ENCODE measurements around the gene POLR3K.
"Not testable (repeated sequence)": the region's sequence is repeated elsewhere in the genome, so short reads cannot be mapped to it uniquely, and the experiment has no call there.

POLR3K gene

GRCh38 chr16:57711-58110, 4.3 kb upstream of the POLR3K start:
- no peak for DNase-seq (ENCODE audit: extremely low spot score)
- TF ChIP-seq, protein P1, sequence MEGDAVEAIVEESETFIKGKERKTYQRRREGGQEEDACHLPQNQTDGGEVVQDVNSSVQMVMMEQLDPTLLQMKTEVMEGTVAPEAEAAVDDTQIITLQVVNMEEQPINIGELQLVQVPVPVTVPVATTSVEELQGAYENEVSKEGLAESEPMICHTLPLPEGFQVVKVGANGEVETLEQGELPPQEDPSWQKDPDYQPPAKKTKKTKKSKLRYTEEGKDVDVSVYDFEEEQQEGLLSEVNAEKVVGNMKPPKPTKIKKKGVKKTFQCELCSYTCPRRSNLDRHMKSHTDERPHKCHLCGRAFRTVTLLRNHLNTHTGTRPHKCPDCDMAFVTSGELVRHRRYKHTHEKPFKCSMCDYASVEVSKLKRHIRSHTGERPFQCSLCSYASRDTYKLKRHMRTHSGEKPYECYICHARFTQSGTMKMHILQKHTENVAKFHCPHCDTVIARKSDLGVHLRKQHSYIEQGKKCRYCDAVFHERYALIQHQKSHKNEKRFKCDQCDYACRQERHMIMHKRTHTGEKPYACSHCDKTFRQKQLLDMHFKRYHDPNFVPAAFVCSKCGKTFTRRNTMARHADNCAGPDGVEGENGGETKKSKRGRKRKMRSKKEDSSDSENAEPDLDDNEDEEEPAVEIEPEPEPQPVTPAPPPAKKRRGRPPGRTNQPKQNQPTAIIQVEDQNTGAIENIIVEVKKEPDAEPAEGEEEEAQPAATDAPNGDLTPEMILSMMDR (IDR thresholded peaks at IDR 0.05; ENCODE audit: control extremely low read depth, extremely low read depth, low read depth, missing control alignments) = no peak
- ChIA-PET POLR2A (no interaction called here), CTCF (interaction anchor here (2.4 to 32.8 kb wide), 3 partner anchors 8 to 33 kb away, joined by 14 to 701 read pairs (median 21); partner anchors contain the start of gene RHBDF1)

- DNase-seq (ENCODE audit: extremely low spot score) = no peak
- TF ChIP-seq, protein P1 (IDR thresholded peaks at IDR 0.05; ENCODE audit: control extremely low read depth, extremely low read depth, low read depth, missing control alignments) = no peak
- POLR2A ChIA-PET = no interaction called here
- CTCF ChIA-PET = interaction anchor here (2.4 to 32.8 kb wide), 3 partner anchors 9 to 34 kb away, joined by 14 to 701 read pairs (median 21); partner anchors contain the start of gene RHBDF1
Measured at GRCh38 chr16:56231-56927, 3.0 kb upstream of the POLR3K start.

DNA sequence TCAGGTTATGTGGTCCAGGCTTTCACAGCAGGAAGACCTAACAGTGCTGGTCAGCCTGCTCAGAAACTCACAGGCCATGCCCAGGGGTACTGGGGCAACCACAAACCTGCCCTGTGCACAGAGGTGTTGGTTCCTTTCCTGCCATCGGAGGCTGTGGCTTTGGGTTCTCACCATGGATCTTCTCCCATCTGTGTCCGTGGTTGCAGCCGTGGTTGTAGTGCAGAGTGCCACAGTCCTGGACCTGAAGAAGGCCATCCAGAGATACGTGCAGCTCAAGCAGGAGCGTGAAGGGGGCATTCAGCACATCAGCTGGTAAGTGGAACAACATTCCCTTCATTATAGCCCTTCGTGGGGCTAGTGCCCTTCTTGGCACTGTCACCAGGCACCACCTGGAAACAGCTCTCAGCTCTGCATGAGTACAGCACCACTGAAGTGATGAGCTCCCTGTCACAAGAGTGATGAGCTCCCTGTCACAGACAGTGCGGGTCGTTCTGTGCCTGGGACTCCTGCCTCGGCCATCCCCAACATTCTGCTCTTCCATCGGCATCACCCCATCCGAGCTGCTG, 2.2 kb upstream of the POLR3K start:
- POLR2A ChIA-PET = no interaction called here
- CTCF ChIA-PET = interaction anchor here (2.4 to 32.8 kb wide), 2 partner anchors 10 to 35 kb away, joined by 21 to 701 read pairs; no protein-coding TSS in a partner anchor
- DNase-seq (ENCODE audit: extremely low spot score) = no peak
- TF ChIP-seq, protein P1 (IDR thresholded peaks at IDR 0.05; ENCODE audit: control extremely low read depth, extremely low read depth, low read depth, missing control alignments) = no peak

GRCh38 chr16:54237-54581, 801 bp upstream of the POLR3K start:
- TF ChIP-seq, protein P1 (IDR thresholded peaks at IDR 0.05; ENCODE audit: control extremely low read depth, extremely low read depth, low read depth, missing control alignments) = no peak
- POLR2A ChIA-PET = no interaction called here
- no peak for DNase-seq (ENCODE audit: extremely low spot score)
- CTCF ChIA-PET = interaction anchor here (1.7 to 3.0 kb wide), 2 partner anchors 11 to 42 kb away, joined by 17 to 20 read pairs; no protein-coding TSS in a partner anchor

GRCh38 chr16:50769-51591, 2.4 kb downstream of the POLR3K start:
- POLR2A ChIA-PET = no interaction called here
- DNase-seq (ENCODE audit: extremely low spot score) = no peak
- TF ChIP-seq, protein P1 (IDR thresholded peaks at IDR 0.05; ENCODE audit: control extremely low read depth, extremely low read depth, low read depth, missing control alignments) = no peak
- CTCF ChIA-PET = no interaction called here

DNA sequence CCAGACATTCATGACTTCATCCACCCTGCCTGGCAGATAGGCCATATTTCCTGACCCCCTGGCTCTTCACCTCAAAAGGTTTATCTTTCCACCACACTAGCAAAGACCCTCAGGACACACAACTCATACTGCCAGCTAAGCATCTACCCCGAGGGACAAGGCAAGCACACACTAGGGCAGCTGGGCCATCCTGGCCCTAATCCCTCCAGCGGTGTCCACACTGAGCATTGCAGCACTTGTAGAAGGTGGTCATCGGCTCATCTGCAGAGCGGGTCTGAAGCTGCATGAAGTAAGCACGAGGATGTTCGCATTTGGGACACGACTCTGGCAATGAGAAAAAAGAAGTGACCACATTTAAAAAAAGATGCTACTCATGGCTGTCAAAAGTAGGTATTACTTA, 6.2 kb downstream of the POLR3K start:
- ChIA-PET POLR2A (no interaction called here), CTCF (interaction anchor here (1.3 kb wide), 1 partner anchor 18 kb away, joined by 3 read pairs; no protein-coding TSS in a partner anchor)
- DNase-seq (ENCODE audit: extremely low spot score) = no peak
- TF ChIP-seq, protein P1 (IDR thresholded peaks at IDR 0.05; ENCODE audit: control extremely low read depth, extremely low read depth, low read depth, missing control alignments) = no peak

- POLR2A ChIA-PET; DNase-seq (ENCODE audit: extremely low spot score); CTCF ChIA-PET: not testable (repeated sequence)
Measured at GRCh38 chr16:46510-46909, 6.9 kb downstream of the POLR3K start.

All from GM10248 (cell line).